ENCODE data around the gene SHISA9.

The SHISA9 gene

GRCh38 chr16:13100970-13101369 is 199.6 kb downstream of the SHISA9 start:
- H3K4me3 ChIP-seq (ENCODE audit: low read depth, low read length) = no peak overlapping the region
- DNase-seq (ENCODE audit: low read depth) = no peak
- TF ChIP-seq MYC (IDR thresholded peaks at IDR 0.05; ENCODE audit: low read depth, low read length) = no peak
- no peak for TF ChIP-seq CTCF (IDR thresholded peaks at IDR 0.05; ENCODE audit: low read depth, low read length)
- TF ChIP-seq MAX (IDR thresholded peaks at IDR 0.05; ENCODE audit: low read depth, low read length) = no peak
- no peak for TF ChIP-seq POLR2A (IDR thresholded peaks at IDR 0.05; ENCODE audit: extremely low read depth, insufficient read length)

- DNase-seq (ENCODE audit: low read depth) = no peak
- TF ChIP-seq MYC (IDR thresholded peaks at IDR 0.05; ENCODE audit: low read depth, low read length) (no peak), MAX (IDR thresholded peaks at IDR 0.05; ENCODE audit: low read depth, low read length) (no peak), POLR2A (IDR thresholded peaks at IDR 0.05; ENCODE audit: extremely low read depth, insufficient read length) (no peak), CTCF (IDR thresholded peaks at IDR 0.05; ENCODE audit: low read depth, low read length) (no peak)
- no peak overlapping the region for H3K4me3 ChIP-seq (ENCODE audit: low read depth, low read length)
Observed at GRCh38 chr16:13101828-13102227, 200.4 kb downstream of the SHISA9 start.

- TF ChIP-seq MAX (IDR thresholded peaks at IDR 0.05; ENCODE audit: low read depth, low read length) = no peak
- TF ChIP-seq MYC (IDR thresholded peaks at IDR 0.05; ENCODE audit: low read depth, low read length) = no peak
- TF ChIP-seq CTCF (IDR thresholded peaks at IDR 0.05; ENCODE audit: low read depth, low read length) = no peak
- no peak for TF ChIP-seq POLR2A (IDR thresholded peaks at IDR 0.05; ENCODE audit: extremely low read depth, insufficient read length)
- no peak overlapping the region for H3K4me3 ChIP-seq (ENCODE audit: low read depth, low read length)
- no peak for DNase-seq (ENCODE audit: low read depth)
Observed at GRCh38 chr16:13102401-13102800, 201.0 kb downstream of the SHISA9 start.

GRCh38 chr16:13103831-13104530 is 202.6 kb downstream of the SHISA9 start:
- no peak for DNase-seq (ENCODE audit: low read depth)
- H3K4me3 ChIP-seq (ENCODE audit: low read depth, low read length) = no peak overlapping the region
- TF ChIP-seq CTCF (IDR thresholded peaks at IDR 0.05; ENCODE audit: low read depth, low read length) = no peak
- TF ChIP-seq MYC (IDR thresholded peaks at IDR 0.05; ENCODE audit: low read depth, low read length) = no peak
- no peak for TF ChIP-seq POLR2A (IDR thresholded peaks at IDR 0.05; ENCODE audit: extremely low read depth, insufficient read length)
- no peak for TF ChIP-seq MAX (IDR thresholded peaks at IDR 0.05; ENCODE audit: low read depth, low read length)

GRCh38 chr16:13104772-13105171 is 203.4 kb downstream of the SHISA9 start:
- TF ChIP-seq POLR2A (IDR thresholded peaks at IDR 0.05; ENCODE audit: extremely low read depth, insufficient read length) = no peak
- no peak for TF ChIP-seq MYC (IDR thresholded peaks at IDR 0.05; ENCODE audit: low read depth, low read length)
- no peak for TF ChIP-seq CTCF (IDR thresholded peaks at IDR 0.05; ENCODE audit: low read depth, low read length)
- no peak for TF ChIP-seq MAX (IDR thresholded peaks at IDR 0.05; ENCODE audit: low read depth, low read length)
- no peak for DNase-seq (ENCODE audit: low read depth)
- H3K4me3 ChIP-seq (ENCODE audit: low read depth, low read length) = no peak overlapping the region

All from NB4 (cell line).